HAP-1 (cell line): ENCODE measurements around the gene MMP15.
A peak's percentile ranks its signal among the peaks of the same experiment; 100 is the strongest.

Source experiments
- DNase-seq, 2 experiments: peaks; one replicate each; pipeline ENCODE4 v3.0.0-alpha.2; 2016 to 2020; ENCODE audit warnings: low spot score in 2 of 2
- H3K27me3 ChIP-seq: fragments of 250-450 bp; sonication (Bioruptor Pico); 2 replicates; pipeline ENCODE4 v1.5.1; 2020; ENCODE audit warnings: low read depth, mild to moderate bottlenecking, moderate library complexity
- H3K36me3 ChIP-seq: fragments of 250-450 bp; sonication (Bioruptor Pico); replicated peaks from 2 replicates; pipeline ENCODE4 v1.5.1; 2020; ENCODE audit warnings: mild to moderate bottlenecking
- H3K4me1 ChIP-seq: fragments of 250-450 bp; sonication (Bioruptor Pico); 2 replicates; pipeline ENCODE4 v1.5.1; 2020; ENCODE audit warnings: mild to moderate bottlenecking
- H3K4me3 ChIP-seq: fragments of 250-450 bp; sonication (Bioruptor Pico); 2 replicates; pipeline ENCODE4 v1.5.1; 2020; ENCODE audit warnings: mild to moderate bottlenecking, moderate library complexity
- H3K9me3 ChIP-seq: fragments of 250-450 bp; sonication (Bioruptor Pico); 2 replicates; pipeline ENCODE4 v1.5.1; 2020; ENCODE audit warnings: mild to moderate bottlenecking, moderate library complexity
- in situ Hi-C: fragments of 300-500 bp; cut with MboI; formaldehyde crosslinking; loops from 3 replicates; pipeline ENCODE4 v1.14.3; 2020; ENCODE audit warnings: low sequenced_read_pairs, inconsistent platforms, mixed read lengths

The MMP15 gene

DNA sequence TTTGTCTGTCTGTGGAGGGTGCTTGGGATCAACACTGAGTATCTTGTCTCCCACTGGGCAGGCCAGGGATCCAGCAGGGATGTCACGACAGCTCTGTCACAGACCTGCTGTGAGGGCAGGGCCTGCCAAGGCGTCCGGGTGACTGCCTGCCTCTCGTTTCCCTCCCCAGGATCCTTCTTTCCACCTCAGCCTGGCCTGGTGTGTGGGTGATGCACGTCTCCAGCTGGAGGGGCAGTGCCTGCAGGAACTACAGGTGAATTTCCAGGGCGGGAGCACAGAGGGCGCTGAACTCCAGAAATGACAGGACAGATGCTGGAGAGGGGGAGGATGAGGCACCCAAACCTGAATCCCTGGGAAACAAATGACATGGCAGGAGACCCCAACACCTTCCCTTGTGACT, 6.8 kb upstream of the MMP15 start:
- Histone ChIP-seq H3K9me3 (no peaks in the 10 kb centered on the region), H3K4me3 (no peak overlapping the region), H3K27me3 (no peaks in the 10 kb centered on the region), H3K4me1 (no peaks in the 10 kb centered on the region), H3K36me3 (no peaks in the 10 kb centered on the region; the same call in 1 of the 2 replicates)
- no peak for DNase-seq
- in situ Hi-C loops: no loop called here

- Histone ChIP-seq H3K4me1 (no peaks in the 10 kb centered on the region), H3K36me3 (no peaks in the 10 kb centered on the region; the same call in 1 of the 2 replicates), H3K27me3 (no peaks in the 10 kb centered on the region), H3K4me3 (no peak overlapping the region), H3K9me3 (no peaks in the 10 kb centered on the region)
- in situ Hi-C loops: loop anchor here (10.0 kb wide), 1 partner anchor 105 kb away; the partner anchor contains the start of gene CFAP20
- no peak for DNase-seq
Observed at GRCh38 chr16:58019866-58020538, 5.6 kb upstream of the MMP15 start.

DNA sequence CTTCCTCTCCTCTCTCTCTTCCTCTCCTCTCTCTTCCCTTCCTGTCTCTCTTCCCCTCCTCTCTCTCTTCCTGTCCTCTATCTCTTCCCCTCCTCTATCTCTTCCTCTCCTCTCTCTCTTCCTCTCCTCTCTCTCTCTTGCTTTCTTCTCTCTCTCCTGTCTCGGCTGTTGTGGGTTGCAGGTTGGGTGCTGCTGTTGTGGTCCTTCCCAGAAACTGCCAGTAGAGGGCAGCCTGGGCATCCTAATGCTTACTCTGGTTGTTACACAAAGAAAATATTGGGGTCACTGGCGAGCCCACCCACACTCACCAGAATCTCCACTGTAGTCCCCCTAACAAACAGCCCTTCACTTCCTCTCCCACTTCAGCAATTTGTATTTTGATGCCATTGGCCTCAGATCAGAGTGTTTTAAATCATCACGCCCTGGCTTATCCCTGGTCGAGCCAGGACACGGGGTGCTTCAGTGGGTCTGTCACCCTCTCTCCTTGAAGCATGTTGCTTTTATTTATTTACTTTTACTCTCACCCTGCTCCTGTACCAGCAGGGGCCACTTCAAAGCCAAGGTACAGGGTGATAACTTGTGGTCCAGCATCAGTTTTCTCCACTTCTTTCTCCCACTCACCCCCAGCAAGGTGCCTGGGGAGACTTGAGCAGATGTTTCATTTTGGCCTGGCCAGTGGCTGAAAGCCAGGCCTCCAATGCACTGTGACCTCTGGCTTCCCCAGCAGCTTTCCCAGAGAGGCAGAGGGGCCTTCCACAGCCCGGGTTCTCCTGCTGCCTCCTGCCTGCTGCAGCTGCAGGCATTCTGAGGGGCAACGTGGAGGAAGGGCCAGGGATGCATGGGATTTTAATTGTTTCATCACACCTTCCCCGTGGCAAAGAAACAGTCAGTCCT, 4.7 kb upstream of the MMP15 start:
- DNase-seq: peak in 1 of 2 experiments; percentile 71

DNA sequence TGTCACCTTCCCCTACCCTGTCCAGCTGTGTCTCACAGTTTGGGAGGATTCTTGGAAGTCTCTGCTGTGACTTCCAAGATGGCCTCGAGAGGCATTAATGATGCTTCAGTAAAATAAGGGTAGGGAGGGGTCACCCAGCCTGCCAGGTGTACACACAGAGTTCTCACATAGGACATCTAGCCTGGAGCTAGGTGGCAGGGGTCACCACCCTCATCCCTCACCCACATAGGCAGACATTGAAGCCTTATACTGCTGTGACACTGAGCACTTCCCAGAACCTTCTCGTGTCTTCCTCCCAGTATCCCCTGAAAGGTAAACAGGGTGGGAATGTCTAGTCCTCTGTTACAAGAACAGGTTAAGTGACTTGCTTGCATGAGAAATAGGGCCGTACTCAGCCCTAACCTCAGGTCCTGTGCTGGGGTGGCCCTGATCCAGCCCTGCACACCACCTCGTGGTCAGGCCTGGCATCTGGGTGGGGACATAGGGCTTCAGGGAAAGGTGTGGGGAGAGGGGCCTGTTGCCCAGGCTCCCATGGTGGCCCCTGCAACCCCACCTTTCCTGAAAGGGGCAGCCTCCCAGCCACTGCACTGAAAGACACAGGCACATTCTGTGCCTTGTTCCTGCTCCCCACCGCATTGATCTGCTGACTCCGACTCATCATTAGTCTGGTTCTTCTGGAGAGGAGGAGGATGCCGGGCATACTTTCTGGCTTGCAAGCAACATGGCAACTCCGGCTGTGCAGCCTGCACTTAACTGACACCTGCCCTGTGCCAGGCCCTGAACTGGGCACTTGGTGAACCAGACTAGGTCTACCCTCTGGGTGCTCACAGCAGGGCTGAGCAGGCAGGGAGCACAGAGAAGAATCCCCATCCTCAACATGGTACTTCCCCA, 3.6 kb upstream of the MMP15 start:
- no peaks in the 10 kb centered on the region for H3K36me3 ChIP-seq
- in situ Hi-C loops: loop anchor here (10.0 kb wide), 1 partner anchor 103 kb away; the partner anchor contains the start of gene CFAP20
- no peak for DNase-seq
- H3K4me1 ChIP-seq: peaks cover 3% of the 10 kb centered on the region; the same call in 1 of the 2 replicates
- no peaks in the 10 kb centered on the region for H3K27me3 ChIP-seq
- H3K4me3 ChIP-seq: no peak overlapping the region
- H3K9me3 ChIP-seq: no peaks in the 10 kb centered on the region

More for the DNA sequence above, 4.7 kb upstream of the MMP15 start:
- H3K9me3 ChIP-seq: no peaks in the 10 kb centered on the region
- no peaks in the 10 kb centered on the region for H3K36me3 ChIP-seq
- H3K27me3 ChIP-seq: no peaks in the 10 kb centered on the region
- peaks cover 3% of the 10 kb centered on the region; the same call in 1 of the 2 replicates for H3K4me1 ChIP-seq
- in situ Hi-C loops: loop anchor here (10.0 kb wide), 1 partner anchor 104 kb away; the partner anchor contains the start of gene CFAP20
- no peak overlapping the region for H3K4me3 ChIP-seq

GRCh38 chr16:58022601-58023371, 2.8 kb upstream of the MMP15 start:
- no peak overlapping the region for H3K4me3 ChIP-seq
- in situ Hi-C loops: loop anchor here (10.0 kb wide), 1 partner anchor 102 kb away; the partner anchor contains the start of gene CFAP20
- H3K4me1 ChIP-seq: peaks cover 3% of the 10 kb centered on the region; the same call in 1 of the 2 replicates
- no peak for DNase-seq
- no peaks in the 10 kb centered on the region for H3K27me3 ChIP-seq
- H3K9me3 ChIP-seq: no peaks in the 10 kb centered on the region
- H3K36me3 ChIP-seq: no peaks in the 10 kb centered on the region

GRCh38 chr16:58024486-58025350, 836 bp upstream of the MMP15 start:
- Histone ChIP-seq H3K27me3 (no peaks in the 10 kb centered on the region), H3K4me3 (peak overlapping the region; percentile 52), H3K4me1 (peaks cover 3% of the 10 kb centered on the region; the same call in 1 of the 2 replicates), H3K9me3 (no peaks in the 10 kb centered on the region), H3K36me3 (no peaks in the 10 kb centered on the region)
- no peak for DNase-seq
- in situ Hi-C loops: loop anchor here (10.0 kb wide), 1 partner anchor 100 kb away; the partner anchor contains the start of gene CFAP20

DNA sequence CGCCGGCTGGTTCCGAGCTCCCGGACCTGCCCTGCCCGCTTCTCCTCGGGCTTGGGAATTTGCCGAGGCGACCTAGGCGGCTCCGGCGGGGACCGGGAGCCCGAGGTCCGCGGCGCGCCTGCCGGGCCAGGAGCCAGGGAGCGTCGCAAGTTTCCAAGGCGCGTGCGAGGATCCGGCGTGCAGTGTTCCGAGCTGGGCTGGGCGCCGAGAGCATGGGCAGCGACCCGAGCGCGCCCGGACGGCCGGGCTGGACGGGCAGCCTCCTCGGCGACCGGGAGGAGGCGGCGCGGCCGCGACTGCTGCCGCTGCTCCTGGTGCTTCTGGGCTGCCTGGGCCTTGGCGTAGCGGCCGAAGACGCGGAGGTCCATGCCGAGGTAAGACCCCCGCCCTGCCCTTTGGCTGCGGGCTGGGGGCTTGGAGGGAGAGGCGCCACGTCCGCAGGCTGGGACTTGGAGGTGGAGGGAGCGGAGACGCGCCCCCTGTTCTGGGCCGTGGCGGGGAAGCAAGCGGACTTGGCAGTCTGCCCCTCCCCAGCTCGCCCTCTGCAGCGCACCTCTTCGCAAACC, 668 bp downstream of the MMP15 start:
- no peaks in the 10 kb centered on the region for H3K9me3 ChIP-seq
- in situ Hi-C loops: loop anchor here (10.0 kb wide), 1 partner anchor 99 kb away; the partner anchor contains the start of gene CFAP20
- H3K27me3 ChIP-seq: no peaks in the 10 kb centered on the region
- H3K36me3 ChIP-seq: no peaks in the 10 kb centered on the region
- H3K4me3 ChIP-seq: peak overlapping the region; percentile 52
- H3K4me1 ChIP-seq: peaks cover 3% of the 10 kb centered on the region; the same call in 1 of the 2 replicates
- DNase-seq: peak in 1 of 2 experiments; percentile 48

- in situ Hi-C loops: loop anchor here (10.0 kb wide), 1 partner anchor 98 kb away; the partner anchor contains the start of gene CFAP20
- H3K36me3 ChIP-seq: no peaks in the 10 kb centered on the region
- no peaks in the 10 kb centered on the region for H3K27me3 ChIP-seq
- H3K4me3 ChIP-seq: peak overlapping the region; percentile 52
- no peaks in the 10 kb centered on the region for H3K9me3 ChIP-seq
- DNase-seq: peak in 1 of 2 experiments; percentile 32
- peaks cover 3% of the 10 kb centered on the region; the same call in 1 of the 2 replicates for H3K4me1 ChIP-seq
Observed at GRCh38 chr16:58026705-58027160, 1.2 kb downstream of the MMP15 start.

DNA sequence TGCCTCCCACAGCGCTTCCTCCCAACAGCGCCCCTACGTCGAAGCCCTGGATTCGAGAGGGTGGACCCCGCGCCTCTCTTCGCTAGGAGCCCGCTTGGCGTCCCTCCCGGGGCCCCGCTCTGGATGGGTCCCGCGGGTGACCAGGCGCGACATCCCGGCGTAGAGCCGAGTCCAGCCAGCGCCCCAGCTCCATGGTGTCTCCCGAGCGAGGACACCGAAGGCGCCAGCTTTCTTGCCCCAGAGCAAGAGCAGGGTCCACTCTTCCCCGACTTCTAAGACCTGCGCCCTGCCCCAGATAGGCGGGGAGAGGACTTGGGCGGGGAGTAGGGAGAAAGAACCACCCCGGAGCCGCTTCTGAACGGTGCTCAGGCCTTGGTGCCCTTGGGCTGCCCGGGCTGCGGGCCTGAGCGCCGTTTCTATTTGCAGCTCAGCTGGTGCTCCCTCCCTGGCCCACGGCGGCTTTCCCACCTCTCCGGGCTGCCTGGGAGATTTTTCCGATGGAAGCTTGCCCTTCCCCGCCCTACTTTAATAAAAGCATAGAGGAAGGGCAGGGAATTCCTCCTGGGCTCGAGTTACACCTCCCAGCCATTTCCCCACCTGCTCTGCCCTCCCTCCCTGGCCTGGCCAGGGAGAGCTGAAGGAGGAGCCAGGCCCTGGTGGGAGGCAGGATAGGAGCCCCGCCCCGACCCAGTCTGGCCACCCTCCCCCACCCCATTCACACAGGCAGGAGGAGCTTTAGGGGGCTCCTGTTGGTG, 1.8 kb downstream of the MMP15 start:
- Histone ChIP-seq H3K4me3 (peak overlapping the region; percentile 52), H3K9me3 (no peaks in the 10 kb centered on the region), H3K36me3 (no peaks in the 10 kb centered on the region), H3K4me1 (peaks cover 3% of the 10 kb centered on the region; the same call in 1 of the 2 replicates), H3K27me3 (no peaks in the 10 kb centered on the region)
- in situ Hi-C loops: loop anchor here (10.0 kb wide), 1 partner anchor 97 kb away; the partner anchor contains the start of gene CFAP20
- peak; percentile 38 to 72 for DNase-seq

DNA sequence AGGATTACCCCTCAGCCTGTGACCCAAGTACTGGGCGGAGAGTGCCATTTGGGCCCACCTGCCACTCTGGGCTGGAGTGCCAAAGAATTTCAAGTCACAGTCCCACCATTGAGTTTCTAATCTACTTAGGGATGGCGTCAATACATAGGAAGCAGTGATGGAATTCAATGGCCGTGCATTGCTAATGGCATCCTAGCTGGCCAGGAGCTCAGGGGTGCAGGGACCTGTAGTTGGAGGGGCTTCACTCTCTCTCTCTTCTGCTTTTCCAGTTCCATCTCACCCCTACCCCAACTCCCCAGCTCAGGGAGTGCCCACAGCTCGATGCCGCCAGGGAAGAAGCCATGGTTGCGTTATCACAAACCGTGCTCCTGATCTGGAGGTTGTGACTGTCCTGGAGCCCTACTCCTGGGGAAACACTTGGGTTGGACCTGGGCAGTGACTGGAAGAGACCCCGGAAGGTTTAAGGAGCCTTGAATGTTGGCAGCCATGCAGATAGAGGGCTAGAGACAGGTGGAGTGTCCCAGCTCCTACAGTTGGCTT, 2.4 kb downstream of the MMP15 start:
- H3K36me3 ChIP-seq: no peaks in the 10 kb centered on the region
- peaks cover 3% of the 10 kb centered on the region; the same call in 1 of the 2 replicates for H3K4me1 ChIP-seq
- in situ Hi-C loops: loop anchor here (10.0 kb wide), 1 partner anchor 97 kb away; the partner anchor contains the start of gene CFAP20
- H3K27me3 ChIP-seq: no peaks in the 10 kb centered on the region
- DNase-seq: no peak
- H3K9me3 ChIP-seq: no peaks in the 10 kb centered on the region
- H3K4me3 ChIP-seq: no peak overlapping the region; the same call in 1 of the 2 replicates
